AG10803 (cell line): ENCODE results near the gene THBS1.

Source experiments
- DNase-seq: peaks from one replicate; pipeline ENCODE4 v3.0.0; 2010; ENCODE audit warnings: low read depth
- H3K4me3 ChIP-seq: 2 replicates; pipeline ENCODE4 v1.5.1; 2011; ENCODE audit warnings: mild to moderate bottlenecking, low read length, control low read depth
- TF ChIP-seq, protein P1 (sequence below): conservative IDR thresholded peaks from 2 replicates; pipeline ENCODE4 v1.5.1; 2011; ENCODE audit warnings: mild to moderate bottlenecking, low read length, control low read depth, inconsistent platforms

The THBS1 gene

DNA sequence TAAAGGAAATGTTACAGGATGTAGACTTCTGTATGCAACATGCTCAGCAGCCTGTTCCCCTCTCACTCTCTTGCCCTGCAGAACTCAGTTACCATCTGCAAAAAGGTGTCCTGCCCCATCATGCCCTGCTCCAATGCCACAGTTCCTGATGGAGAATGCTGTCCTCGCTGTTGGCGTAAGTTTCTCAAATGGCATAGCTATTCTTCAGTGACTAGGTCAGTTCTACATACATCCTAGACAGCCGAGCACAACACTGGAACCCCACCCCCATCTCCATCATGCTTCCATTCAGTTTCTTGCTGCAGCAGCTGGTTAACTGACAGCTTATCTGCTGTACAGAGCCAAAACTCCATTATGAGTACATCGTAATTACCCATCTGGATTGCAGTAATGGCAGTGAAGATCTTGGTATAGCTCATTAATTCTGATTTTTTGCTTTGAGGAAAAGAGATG is 4.5 kb downstream of the THBS1 start:
- DNase-seq = peak; percentile 88
- peak overlapping the region; percentile 87 for H3K4me3 ChIP-seq
- TF ChIP-seq, protein P1, sequence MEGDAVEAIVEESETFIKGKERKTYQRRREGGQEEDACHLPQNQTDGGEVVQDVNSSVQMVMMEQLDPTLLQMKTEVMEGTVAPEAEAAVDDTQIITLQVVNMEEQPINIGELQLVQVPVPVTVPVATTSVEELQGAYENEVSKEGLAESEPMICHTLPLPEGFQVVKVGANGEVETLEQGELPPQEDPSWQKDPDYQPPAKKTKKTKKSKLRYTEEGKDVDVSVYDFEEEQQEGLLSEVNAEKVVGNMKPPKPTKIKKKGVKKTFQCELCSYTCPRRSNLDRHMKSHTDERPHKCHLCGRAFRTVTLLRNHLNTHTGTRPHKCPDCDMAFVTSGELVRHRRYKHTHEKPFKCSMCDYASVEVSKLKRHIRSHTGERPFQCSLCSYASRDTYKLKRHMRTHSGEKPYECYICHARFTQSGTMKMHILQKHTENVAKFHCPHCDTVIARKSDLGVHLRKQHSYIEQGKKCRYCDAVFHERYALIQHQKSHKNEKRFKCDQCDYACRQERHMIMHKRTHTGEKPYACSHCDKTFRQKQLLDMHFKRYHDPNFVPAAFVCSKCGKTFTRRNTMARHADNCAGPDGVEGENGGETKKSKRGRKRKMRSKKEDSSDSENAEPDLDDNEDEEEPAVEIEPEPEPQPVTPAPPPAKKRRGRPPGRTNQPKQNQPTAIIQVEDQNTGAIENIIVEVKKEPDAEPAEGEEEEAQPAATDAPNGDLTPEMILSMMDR = no peak

DNA sequence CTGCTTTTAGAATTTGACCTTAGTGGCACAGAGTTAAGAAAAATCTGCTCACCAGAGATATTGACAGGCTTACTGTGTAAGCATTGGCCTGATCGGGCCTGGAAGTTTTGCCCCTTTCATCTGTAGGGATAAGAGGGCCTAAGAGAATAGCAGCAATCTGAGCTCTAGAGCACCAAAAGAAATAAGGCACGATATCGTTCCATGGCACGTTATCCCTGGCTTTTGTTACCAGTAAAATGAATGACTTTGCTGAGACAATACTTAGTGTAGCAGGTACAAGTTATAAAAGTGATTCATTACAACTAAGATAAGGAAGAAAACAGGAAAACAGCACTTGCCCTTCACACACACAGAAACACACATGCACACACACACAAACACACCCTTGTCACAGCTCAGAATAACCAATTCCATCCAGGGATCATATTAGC is 5.0 kb downstream of the THBS1 start:
- peak overlapping the region; percentile 87 for H3K4me3 ChIP-seq
- peak; percentile 82 for DNase-seq
- TF ChIP-seq, protein P1 = no peak

DNA sequence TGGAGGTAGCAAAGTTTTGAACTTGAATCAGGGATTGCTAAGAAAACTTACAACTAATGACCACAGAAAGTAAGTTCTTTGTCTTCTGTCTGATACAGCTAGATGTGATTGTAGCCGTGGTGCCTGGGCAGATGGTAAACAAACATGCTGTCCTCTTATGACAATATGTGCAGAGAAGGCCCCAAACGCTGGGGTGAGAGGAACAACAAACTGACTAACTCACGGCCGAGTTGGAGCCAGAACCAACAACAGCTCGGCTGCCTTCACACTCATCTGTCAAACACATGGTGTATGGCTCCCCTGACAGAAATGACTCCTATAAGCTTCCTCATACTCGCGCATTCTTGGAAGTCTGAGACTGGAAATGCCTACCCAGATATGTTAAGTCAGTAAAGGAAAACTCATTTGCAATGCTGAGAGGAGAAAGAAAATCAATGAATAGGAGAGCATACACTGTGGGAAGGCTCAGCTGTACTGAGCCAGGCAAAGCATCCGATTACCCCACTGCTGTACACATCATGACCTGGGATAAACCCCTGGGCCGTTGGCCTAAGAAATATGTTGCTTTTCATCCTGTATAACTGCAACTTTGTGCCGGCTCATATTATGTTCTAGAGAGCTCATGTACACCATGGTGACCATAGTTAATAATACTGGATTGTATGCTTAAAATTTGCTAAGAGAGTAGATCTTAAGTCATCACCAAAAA is 5.7 kb downstream of the THBS1 start:
- DNase-seq = peak; percentile 92
- H3K4me3 ChIP-seq = peak overlapping the region; percentile 87
- TF ChIP-seq, protein P1 = no peak

DNA sequence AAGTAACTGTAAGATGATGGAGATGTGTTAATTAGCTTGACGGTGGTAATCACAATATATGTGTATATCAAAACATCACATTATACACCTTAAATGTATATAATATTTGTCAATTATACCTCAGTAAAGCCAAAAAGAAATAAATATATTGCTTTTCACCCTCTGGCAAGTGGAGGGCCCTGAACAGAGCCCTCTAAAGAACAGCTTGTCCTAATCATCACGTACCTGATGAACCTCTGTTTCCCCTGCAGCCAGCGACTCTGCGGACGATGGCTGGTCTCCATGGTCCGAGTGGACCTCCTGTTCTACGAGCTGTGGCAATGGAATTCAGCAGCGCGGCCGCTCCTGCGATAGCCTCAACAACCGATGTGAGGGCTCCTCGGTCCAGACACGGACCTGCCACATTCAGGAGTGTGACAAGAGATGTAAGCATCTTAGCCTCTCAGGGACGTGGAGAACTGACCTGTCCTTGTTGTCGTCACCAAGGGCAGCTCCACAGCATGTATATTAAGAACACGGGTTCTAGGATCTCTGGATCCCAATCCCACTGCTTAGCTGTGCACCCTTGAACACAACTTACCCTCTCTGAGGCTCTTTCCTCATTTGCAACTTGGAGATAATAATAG is 6.3 kb downstream of the THBS1 start:
- peak overlapping the region; percentile 87 for H3K4me3 ChIP-seq
- DNase-seq = no peak
- TF ChIP-seq, protein P1 = no peak

DNA sequence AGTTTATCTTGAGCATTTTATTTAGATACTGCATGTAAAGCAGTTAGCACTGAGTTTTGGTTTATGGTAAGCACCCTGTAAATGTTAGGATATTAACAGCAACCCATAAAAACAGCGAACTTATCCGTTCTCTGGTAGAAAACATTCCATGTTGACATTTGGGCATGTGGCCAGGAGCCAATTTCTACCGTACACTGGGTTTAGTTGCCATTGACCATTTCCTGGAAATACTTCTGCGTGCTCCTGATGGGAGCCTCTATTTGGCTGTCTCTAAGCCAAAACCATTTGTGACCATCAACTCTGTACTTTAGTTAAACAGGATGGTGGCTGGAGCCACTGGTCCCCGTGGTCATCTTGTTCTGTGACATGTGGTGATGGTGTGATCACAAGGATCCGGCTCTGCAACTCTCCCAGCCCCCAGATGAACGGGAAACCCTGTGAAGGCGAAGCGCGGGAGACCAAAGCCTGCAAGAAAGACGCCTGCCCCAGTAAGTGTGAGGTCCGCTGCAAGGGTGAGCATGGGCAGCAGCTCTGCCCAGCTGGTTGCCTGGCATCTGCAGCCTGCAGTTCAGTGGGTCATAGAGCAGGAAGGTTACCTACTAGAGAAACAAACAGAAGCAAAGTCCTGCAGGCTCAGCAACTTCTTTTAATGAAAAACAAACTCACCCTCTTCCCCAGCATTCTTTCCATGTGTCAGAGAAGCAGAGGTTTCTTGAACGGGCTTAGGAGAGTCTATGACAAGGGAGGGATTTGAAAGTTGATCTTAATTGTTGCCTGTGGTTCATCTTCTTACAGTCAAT is 7.1 kb downstream of the THBS1 start:
- peak overlapping the region; percentile 87 for H3K4me3 ChIP-seq
- peak; percentile 91 for DNase-seq
- TF ChIP-seq, protein P1 = no peak

DNA sequence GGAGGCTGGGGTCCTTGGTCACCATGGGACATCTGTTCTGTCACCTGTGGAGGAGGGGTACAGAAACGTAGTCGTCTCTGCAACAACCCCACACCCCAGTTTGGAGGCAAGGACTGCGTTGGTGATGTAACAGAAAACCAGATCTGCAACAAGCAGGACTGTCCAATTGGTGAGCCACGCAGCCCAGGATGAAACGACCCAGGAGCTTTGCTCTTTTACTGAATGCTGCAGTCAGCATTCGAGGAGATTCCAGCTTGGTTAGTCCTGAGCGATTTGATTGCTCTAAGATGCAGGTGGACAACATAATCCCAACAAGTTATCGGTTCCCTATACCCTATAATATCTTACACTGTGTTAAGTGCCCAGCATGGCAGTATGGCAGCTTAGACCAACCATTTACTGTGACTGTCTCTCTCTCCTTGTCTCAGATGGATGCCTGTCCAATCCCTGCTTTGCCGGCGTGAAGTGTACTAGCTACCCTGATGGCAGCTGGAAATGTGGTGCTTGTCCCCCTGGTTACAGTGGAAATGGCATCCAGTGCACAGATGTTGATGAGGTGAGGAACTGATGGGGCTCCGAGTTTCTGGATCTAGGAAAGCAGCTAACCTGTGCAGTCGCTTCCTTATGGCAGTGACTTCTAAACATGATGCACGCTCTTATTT is 7.8 kb downstream of the THBS1 start:
- TF ChIP-seq, protein P1 = no peak
- peak; percentile 84 for DNase-seq
- H3K4me3 ChIP-seq = peak overlapping the region; percentile 87
